Testis (tissue), 3 donors: ENCODE measurements around the gene FIP1L1. TPM values are rescaled to one million over a fixed set of nuclear protein-coding genes. Genes with fewer than 3 reads are reported as not detected.

Experiments used
- DNase-seq: peaks from one replicate; pipeline ENCODE4 v3.0.0-alpha.2; 2019
- H3K27ac ChIP-seq, 2 donors: fragments of 200-600 bp; sonication (generic); one replicate each; pipeline ENCODE4 v1.5.1; 2019
- H3K27me3 ChIP-seq: fragments of 200-600 bp; sonication (generic); one replicate; pipeline ENCODE4 v1.5.1; 2019
- H3K36me3 ChIP-seq: fragments of 200-600 bp; sonication (generic); one replicate; pipeline ENCODE4 v1.5.1; 2017; ENCODE audit warnings: low read depth; ENCODE audit errors: missing control alignments
- H3K4me1 ChIP-seq: fragments of 200-600 bp; sonication (generic); one replicate; pipeline ENCODE4 v1.5.1; 2019
- H3K4me3 ChIP-seq, 2 donors: fragments of 200-600 bp; sonication (generic); one replicate each; pipeline ENCODE4 v1.5.1; 2017 to 2019
- H3K9me3 ChIP-seq: fragments of 200-600 bp; sonication (generic); one replicate; pipeline ENCODE4 v1.5.1; 2017
- POLR2A ChIP-seq: fragments of 450-650 bp; IDR thresholded peaks from one replicate; pipeline ENCODE4 v1.6.1; 2017; ENCODE audit warnings: antibody characterized with exemption, mild to moderate bottlenecking, moderate library complexity
- WGBS, 2 donors: methylation state at CpG; one replicate each; pipeline ENCODE4 v1.1.5; 2018; 5-methylcytosine and 5-hydroxymethylcytosine counted together
- intact Hi-C: fragments of 100-400 bp; cut with DNase I; formaldehyde crosslinking; loops from one replicate; pipeline ENCODE4 v1.15.1; 2023; ENCODE audit warnings: low total_unique reads
- polyA plus RNA-seq: library from polyadenylated mRNA; stranded (reverse); fragments of 350-450 nt; fragmentation: Illumina TruSeq; extraction: RNeasy Lipid Tissue Mini Kit (QIAGEN cat#74804); gene quantifications from one replicate; pipeline ENCODE4 v1.2.3, GENCODE V29; 2014; ENCODE audit warnings: low read depth, low replicate concordance; ENCODE audit not compliant: insufficient read depth
- total RNA-seq, 2 donors: library from RNA; depleted of rRNA; stranded (reverse); fragments of >200 nt; gene quantifications; one replicate each; pipeline ENCODE4 v1.2.3, GENCODE V29; 2016
- TF ChIP-seq, protein P1 (sequence below), 3 experiments: fragments of 450-650 bp in 2 of 3; fragments of 200-600 bp in 1 of 3; sonication (generic) in 1 of 3; IDR thresholded peaks; one replicate each; pipeline ENCODE4 v1.5.1; 2016 to 2019; ENCODE audit warnings: antibody characterized with exemption in 3 of 3, mild to moderate bottlenecking in 2 of 3, moderate library complexity in 1 of 3

Gene FIP1L1
- total and polyA plus RNA-seq, 3 donors from 2014 or later = 87.9 to 110 (median 91.3) TPM

- H3K27me3 ChIP-seq = no peaks in the 10 kb centered on the region
- no peaks in the 10 kb centered on the region for H3K9me3 ChIP-seq
- intact Hi-C loops = no loop called here
- no peak for DNase-seq
- no peaks in the 10 kb centered on the region for H3K36me3 ChIP-seq
- peaks cover 13% of the 10 kb centered on the region for H3K4me1 ChIP-seq
- H3K4me3 ChIP-seq = no peak overlapping the region
- no peak overlapping the region for H3K27ac ChIP-seq
- TF ChIP-seq, protein P1, sequence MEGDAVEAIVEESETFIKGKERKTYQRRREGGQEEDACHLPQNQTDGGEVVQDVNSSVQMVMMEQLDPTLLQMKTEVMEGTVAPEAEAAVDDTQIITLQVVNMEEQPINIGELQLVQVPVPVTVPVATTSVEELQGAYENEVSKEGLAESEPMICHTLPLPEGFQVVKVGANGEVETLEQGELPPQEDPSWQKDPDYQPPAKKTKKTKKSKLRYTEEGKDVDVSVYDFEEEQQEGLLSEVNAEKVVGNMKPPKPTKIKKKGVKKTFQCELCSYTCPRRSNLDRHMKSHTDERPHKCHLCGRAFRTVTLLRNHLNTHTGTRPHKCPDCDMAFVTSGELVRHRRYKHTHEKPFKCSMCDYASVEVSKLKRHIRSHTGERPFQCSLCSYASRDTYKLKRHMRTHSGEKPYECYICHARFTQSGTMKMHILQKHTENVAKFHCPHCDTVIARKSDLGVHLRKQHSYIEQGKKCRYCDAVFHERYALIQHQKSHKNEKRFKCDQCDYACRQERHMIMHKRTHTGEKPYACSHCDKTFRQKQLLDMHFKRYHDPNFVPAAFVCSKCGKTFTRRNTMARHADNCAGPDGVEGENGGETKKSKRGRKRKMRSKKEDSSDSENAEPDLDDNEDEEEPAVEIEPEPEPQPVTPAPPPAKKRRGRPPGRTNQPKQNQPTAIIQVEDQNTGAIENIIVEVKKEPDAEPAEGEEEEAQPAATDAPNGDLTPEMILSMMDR (IDR thresholded peaks at IDR 0.05) = no peak
- no peak for TF ChIP-seq POLR2A
These were observed 110.3 kb downstream of the FIP1L1 start for GRCh38 chr4:53487766-53488165.

DNA sequence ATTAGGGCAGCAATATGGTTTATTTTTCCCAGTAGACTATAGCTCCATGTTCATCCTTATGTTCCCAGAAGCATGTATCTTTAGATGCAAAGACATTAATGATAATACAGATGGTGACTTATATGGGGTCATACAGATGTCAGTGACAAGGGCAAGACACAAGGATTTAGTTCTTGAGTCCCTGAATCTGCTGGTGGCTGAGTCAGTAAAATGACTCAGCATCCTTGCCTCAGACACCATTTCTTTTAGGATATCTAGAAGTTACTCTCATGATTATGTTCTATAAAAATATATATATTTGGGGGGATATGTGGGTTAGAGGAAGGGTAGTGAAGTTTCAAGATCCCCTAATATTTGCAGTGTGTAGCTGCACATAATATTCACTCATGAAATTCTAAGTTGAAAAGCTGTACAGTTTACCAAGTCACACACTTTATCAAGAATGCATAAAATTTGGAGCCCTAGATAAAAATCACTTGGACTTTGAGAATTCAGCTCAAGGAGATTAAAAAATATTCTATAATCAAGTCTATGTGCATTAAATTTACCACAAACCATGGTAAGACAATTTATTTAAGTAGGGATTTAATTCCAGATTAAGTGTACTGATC is 111.9 kb downstream of the FIP1L1 start:
- H3K27me3 ChIP-seq = no peaks in the 10 kb centered on the region
- H3K27ac ChIP-seq = no peak overlapping the region
- no peaks in the 10 kb centered on the region for H3K36me3 ChIP-seq
- H3K9me3 ChIP-seq = no peaks in the 10 kb centered on the region
- no peak for TF ChIP-seq POLR2A
- TF ChIP-seq, protein P1 (IDR thresholded peaks at IDR 0.05) = no peak
- peaks cover 13% of the 10 kb centered on the region for H3K4me1 ChIP-seq
- no peak for DNase-seq
- no peak overlapping the region for H3K4me3 ChIP-seq
- intact Hi-C loops = no loop called here

DNA sequence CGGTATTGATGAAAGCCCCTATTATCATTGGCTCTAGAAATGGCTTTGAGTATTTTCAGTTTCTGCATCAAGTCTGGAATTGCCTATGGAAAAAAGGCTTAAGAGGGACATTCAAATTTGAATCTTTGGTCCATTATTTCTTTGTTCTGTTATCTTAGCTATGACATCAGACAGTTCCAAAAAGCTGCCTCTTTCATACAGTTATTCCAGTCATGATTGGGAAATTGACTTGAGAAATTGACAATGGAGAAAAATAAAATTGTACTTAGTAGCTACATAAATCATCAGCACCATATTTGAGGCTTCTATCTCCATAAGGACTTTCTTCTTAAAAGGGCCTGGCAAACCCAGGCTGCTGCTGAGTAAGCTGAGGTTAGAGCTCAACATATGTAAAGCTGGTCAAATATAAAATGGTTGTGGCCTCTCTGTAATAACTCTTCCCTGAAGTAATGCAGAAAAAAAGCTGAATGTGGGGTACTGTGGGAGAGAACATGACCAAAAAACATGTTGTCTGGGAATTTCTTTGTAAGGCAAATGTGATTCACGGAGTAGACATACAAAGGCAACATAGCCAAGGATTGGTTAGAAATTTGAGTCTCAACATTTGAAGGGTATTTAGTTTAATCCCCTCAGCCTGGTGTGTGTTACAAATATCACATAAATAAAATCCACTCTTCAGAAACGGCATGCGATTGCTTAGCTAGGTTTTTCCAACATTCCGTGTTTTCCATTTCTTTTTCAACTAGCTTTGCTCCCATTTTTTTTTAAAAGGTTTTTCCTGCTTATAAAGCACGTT is 112.9 kb downstream of the FIP1L1 start:
- 62 to 70% methylated on average over 6 of the region's 6 CpGs for WGBS, 2 donors
- TF ChIP-seq, protein P1 (IDR thresholded peaks at IDR 0.05) = no peak
- no peak for TF ChIP-seq POLR2A
- H3K27me3 ChIP-seq = no peaks in the 10 kb centered on the region
- H3K4me1 ChIP-seq = peaks cover 6% of the 10 kb centered on the region
- intact Hi-C loops = no loop called here
- DNase-seq = no peak
- H3K36me3 ChIP-seq = no peaks in the 10 kb centered on the region
- H3K27ac ChIP-seq = no peak overlapping the region
- no peaks in the 10 kb centered on the region for H3K9me3 ChIP-seq
- H3K4me3 ChIP-seq = no peak overlapping the region

- intact Hi-C loops = no loop called here
- H3K4me3 ChIP-seq = no peak overlapping the region
- H3K36me3 ChIP-seq = no peaks in the 10 kb centered on the region
- no peaks in the 10 kb centered on the region for H3K4me1 ChIP-seq
- WGBS, 2 donors = 46 to 56% methylated on average over 3 of the region's 3 CpGs
- TF ChIP-seq, protein P1 (IDR thresholded peaks at IDR 0.05) = peak; percentile 53 to 69 (median 56)
- no peak for TF ChIP-seq POLR2A
- no peaks in the 10 kb centered on the region for H3K27me3 ChIP-seq
- no peak overlapping the region for H3K27ac ChIP-seq
- DNase-seq = peak; percentile 61
- H3K9me3 ChIP-seq = no peaks in the 10 kb centered on the region
These were observed 113.7 kb downstream of the FIP1L1 start for GRCh38 chr4:53490965-53491622.
